NCI-H1436 (cell line): ENCODE data around the gene TGFB1.

Experiments used
- DNase-seq: peaks from one replicate; lab custom pipeline; 2025; lab: John Stamatoyannopoulos, UW

Gene TGFB1

GRCh38 chr19:41341669-41342490 is 11.8 kb downstream of the TGFB1 start:
- no peak for DNase-seq

GRCh38 chr19:41339936-41340335 is 13.8 kb downstream of the TGFB1 start:
- no peak for DNase-seq

- no peak for DNase-seq
Measured at GRCh38 chr19:41335467-41335866, 18.3 kb downstream of the TGFB1 start.

GRCh38 chr19:41334793-41335192 is 18.9 kb downstream of the TGFB1 start:
- no peak for DNase-seq

- DNase-seq: no peak
Measured at GRCh38 chr19:41332468-41332867, 21.3 kb downstream of the TGFB1 start.

- no peak for DNase-seq
Measured at GRCh38 chr19:41332000-41332399, 21.7 kb downstream of the TGFB1 start.

GRCh38 chr19:41330946-41331678 is 22.6 kb downstream of the TGFB1 start:
- DNase-seq: no peak

GRCh38 chr19:41330481-41330880 is 23.2 kb downstream of the TGFB1 start:
- no peak for DNase-seq

- DNase-seq: no peak
Measured at GRCh38 chr19:41328842-41329225, 24.9 kb downstream of the TGFB1 start.

GRCh38 chr19:41328157-41328841 is 25.4 kb downstream of the TGFB1 start:
- no peak for DNase-seq

GRCh38 chr19:41327576-41328156 is 26.1 kb downstream of the TGFB1 start:
- peak; percentile 18 for DNase-seq

GRCh38 chr19:41327076-41327575 is 26.6 kb downstream of the TGFB1 start:
- DNase-seq: no peak

GRCh38 chr19:41325947-41326706 is 27.6 kb downstream of the TGFB1 start:
- no peak for DNase-seq

GRCh38 chr19:41325640-41325946 is 28.1 kb downstream of the TGFB1 start:
- no peak for DNase-seq

- DNase-seq: no peak
Measured at GRCh38 chr19:41324921-41325639, 28.6 kb downstream of the TGFB1 start.

- DNase-seq: no peak
Measured at GRCh38 chr19:41324231-41324702, 29.5 kb downstream of the TGFB1 start.

GRCh38 chr19:41323430-41324125 is 30.1 kb downstream of the TGFB1 start:
- DNase-seq: no peak

- no peak for DNase-seq
Measured at GRCh38 chr19:41323023-41323422, 30.7 kb downstream of the TGFB1 start.

- no peak for DNase-seq
Measured at GRCh38 chr19:41322451-41322850, 31.3 kb downstream of the TGFB1 start.

- DNase-seq: no peak
Measured at GRCh38 chr19:41321600-41322270, 32.0 kb downstream of the TGFB1 start.
